Loucy (cell line): ENCODE measurements around the gene IREB2.

Experiments
- CTCF ChIP-seq: fragments of 200-600 bp; sonication (generic); conservative IDR thresholded peaks from 2 replicates; pipeline ENCODE4 v1.5.1; 2014; ENCODE audit warnings: mild to moderate bottlenecking, antibody characterized with exemption, low read length
- EZH2phosphoT487 ChIP-seq: fragments of 200-600 bp; IDR thresholded peaks from 2 replicates; pipeline ENCODE4 v1.6.1; 2018; ENCODE audit warnings: antibody characterized with exemption, mild to moderate bottlenecking, moderate library complexity, borderline replicate concordance

GRCh38 chr15:78457101-78457500 is 19.1 kb downstream of the IREB2 start:
- no peak for TF ChIP-seq CTCF
- TF ChIP-seq EZH2phosphoT487: no peak
